Activated naive CD8-positive, alpha-beta T cell (primary cell): ENCODE measurements around the gene DACH1.
A peak's percentile ranks its signal among the peaks of the same experiment; 100 is the strongest.
"Not testable (repeated sequence)": the region's sequence is repeated elsewhere in the genome, so short reads cannot be mapped to it uniquely, and the experiment has no call there.

Source experiments
- H3K27ac Mint-ChIP-seq: one replicate; pipeline ENCODE4 v1.8.0; 2021; ENCODE audit warnings: mixed read lengths
- H3K27me3 Mint-ChIP-seq: one replicate; pipeline ENCODE4 v1.8.0; 2021; ENCODE audit warnings: mixed read lengths
- H3K36me3 Mint-ChIP-seq: one replicate; pipeline ENCODE4 v1.8.0; 2021; ENCODE audit warnings: mixed read lengths
- H3K4me1 Mint-ChIP-seq: one replicate; pipeline ENCODE4 v1.8.0; 2021; ENCODE audit warnings: low read depth, mixed read lengths
- H3K4me3 Mint-ChIP-seq: one replicate; pipeline ENCODE4 v1.8.0; 2021; ENCODE audit warnings: mild to moderate bottlenecking, mixed read lengths
- H3K9me3 Mint-ChIP-seq: one replicate; pipeline ENCODE4 v1.8.0; 2021; ENCODE audit warnings: low read depth, mixed read lengths

DACH1 gene

DNA sequence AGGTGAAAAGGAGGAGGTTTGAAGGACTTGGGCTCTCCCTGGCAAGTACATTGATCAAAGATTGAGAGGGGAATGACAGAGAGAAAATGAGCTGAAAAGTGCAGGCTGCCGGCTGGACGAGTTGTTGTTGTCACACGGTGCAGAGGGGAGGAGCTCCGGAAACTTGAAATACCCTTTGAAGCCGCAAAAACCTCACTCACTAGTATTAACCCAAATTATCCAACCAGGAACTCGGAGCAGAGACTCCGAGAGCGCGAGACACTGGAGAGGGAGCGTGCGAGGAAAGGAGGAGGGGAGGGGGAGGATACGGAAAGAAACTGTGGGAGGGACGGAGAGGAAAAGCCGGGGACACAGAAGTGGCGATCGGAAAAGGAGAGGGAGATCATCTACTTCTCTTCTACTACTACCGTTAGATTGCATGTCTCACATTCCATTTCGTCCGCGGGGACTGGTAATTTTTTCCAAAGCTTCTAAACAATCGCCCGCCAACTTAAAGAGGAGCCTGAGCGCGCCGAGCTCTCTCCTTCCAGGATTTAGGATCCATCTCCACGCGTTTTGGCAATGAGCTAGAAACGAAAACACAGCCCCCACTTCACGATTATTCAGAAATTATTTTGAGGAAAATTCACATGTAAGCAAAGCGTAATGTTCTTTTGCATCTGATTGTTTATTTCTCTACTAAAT lies at the start of gene DACH1:
Gene DACH1, minus strand, starts transcription at position 74 of the 684 bp plus-strand sequence.
- Mint-ChIP-seq H3K36me3 (no peaks in the 10 kb centered on the region), H3K27me3 (peaks cover 34% of the 10 kb centered on the region), H3K4me3 (peak within 1 kb of the TSS; percentile 82), H3K27ac (no peak within 1 kb of the TSS), H3K9me3 (no peaks in the 10 kb centered on the region), H3K4me1 (peaks cover 21% of the 10 kb centered on the region)

GRCh38 chr13:71913717-71914116 lies 46.7 kb upstream of the DACH1 start:
- no peak overlapping the region for H3K4me3 Mint-ChIP-seq
- H3K36me3 Mint-ChIP-seq = no peaks in the 10 kb centered on the region
- H3K4me1 Mint-ChIP-seq = no peaks in the 10 kb centered on the region
- no peaks in the 10 kb centered on the region for H3K9me3 Mint-ChIP-seq
- H3K27ac Mint-ChIP-seq = no peak overlapping the region
- no peaks in the 10 kb centered on the region for H3K27me3 Mint-ChIP-seq

GRCh38 chr13:71912524-71912923 lies 45.5 kb upstream of the DACH1 start:
- no peaks in the 10 kb centered on the region for H3K36me3 Mint-ChIP-seq
- no peak overlapping the region for H3K27ac Mint-ChIP-seq
- no peaks in the 10 kb centered on the region for H3K4me1 Mint-ChIP-seq
- H3K4me3 Mint-ChIP-seq = no peak overlapping the region
- no peaks in the 10 kb centered on the region for H3K27me3 Mint-ChIP-seq
- no peaks in the 10 kb centered on the region for H3K9me3 Mint-ChIP-seq

DNA sequence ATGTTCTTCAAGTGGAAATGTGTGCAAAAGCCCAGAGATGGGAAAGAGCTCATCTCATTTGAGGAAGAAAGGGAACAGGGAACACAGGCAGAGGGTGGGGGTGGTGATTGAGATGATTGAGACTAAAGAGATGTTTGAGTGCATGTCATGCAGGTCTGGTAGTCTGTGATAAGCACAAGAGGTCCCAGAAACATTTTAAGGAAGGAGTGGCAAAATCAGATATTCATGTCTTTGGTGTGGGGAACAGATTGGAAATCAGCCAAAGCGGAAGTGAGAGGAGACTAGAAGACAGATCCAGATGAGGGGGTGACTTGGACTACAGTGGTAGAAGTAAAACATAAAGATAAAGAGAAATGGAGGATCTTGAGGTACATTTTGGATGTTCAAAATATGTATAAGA lies 39.4 kb upstream of the DACH1 start:
- no peaks in the 10 kb centered on the region for H3K4me1 Mint-ChIP-seq
- no peak overlapping the region for H3K4me3 Mint-ChIP-seq
- H3K9me3 Mint-ChIP-seq = no peaks in the 10 kb centered on the region

DNA sequence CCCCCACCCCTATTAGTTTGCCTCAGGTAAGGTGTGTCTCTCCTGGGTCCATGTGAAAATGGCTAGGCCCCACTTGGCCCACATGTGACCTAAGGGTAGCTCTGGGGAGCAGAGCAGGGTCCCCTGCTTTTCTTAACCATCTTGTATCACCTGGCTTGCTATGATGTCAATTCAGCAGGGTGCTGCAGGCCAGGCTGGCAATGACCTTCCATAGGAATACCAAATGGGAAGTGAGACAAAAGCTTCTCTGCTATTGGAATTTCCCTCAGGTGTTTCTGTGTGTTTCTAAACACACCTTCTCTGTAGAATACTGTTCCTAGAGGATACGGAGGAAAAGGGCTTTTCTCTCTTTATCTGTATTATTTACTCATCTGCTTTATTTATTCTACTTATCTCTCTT lies 35.7 kb upstream of the DACH1 start:
- H3K9me3 Mint-ChIP-seq = no peaks in the 10 kb centered on the region
- H3K4me3 Mint-ChIP-seq = no peak overlapping the region
- no peaks in the 10 kb centered on the region for H3K27me3 Mint-ChIP-seq
- no peaks in the 10 kb centered on the region for H3K4me1 Mint-ChIP-seq
- no peaks in the 10 kb centered on the region for H3K36me3 Mint-ChIP-seq
- no peak overlapping the region for H3K27ac Mint-ChIP-seq

More for the DNA sequence above, 39.4 kb upstream of the DACH1 start:
- no peak overlapping the region for H3K27ac Mint-ChIP-seq
- no peaks in the 10 kb centered on the region for H3K36me3 Mint-ChIP-seq
- H3K27me3 Mint-ChIP-seq = no peaks in the 10 kb centered on the region

- H3K9me3 Mint-ChIP-seq, H3K27me3 Mint-ChIP-seq, H3K36me3 Mint-ChIP-seq, H3K4me3 Mint-ChIP-seq, H3K4me1 Mint-ChIP-seq, H3K27ac Mint-ChIP-seq: not testable (repeated sequence)
Observed at GRCh38 chr13:71893506-71893905, 26.5 kb upstream of the DACH1 start.

DNA sequence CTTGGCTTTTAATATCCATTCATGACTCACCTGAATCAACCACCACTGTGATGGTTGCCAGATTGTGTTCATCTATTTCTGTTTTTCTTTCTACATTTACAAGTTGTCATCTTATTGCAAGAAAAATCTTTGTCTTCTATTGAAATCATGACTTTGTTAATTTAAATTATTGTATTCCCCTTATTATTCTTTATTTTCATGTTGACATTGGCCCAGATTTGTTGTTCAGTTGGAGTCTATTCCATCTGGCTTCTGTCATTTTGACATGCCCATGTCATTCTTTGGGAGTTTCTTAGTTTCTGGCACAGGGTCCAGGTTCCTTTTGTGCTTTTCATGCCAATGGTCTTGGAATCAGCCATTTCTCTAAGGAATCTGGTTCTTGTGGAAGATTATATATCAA lies 19.9 kb upstream of the DACH1 start:
- H3K4me3 Mint-ChIP-seq = no peak overlapping the region
- H3K27me3 Mint-ChIP-seq = no peaks in the 10 kb centered on the region
- no peaks in the 10 kb centered on the region for H3K4me1 Mint-ChIP-seq
- H3K27ac Mint-ChIP-seq = no peak overlapping the region
- H3K36me3 Mint-ChIP-seq = no peaks in the 10 kb centered on the region
- H3K9me3 Mint-ChIP-seq = peaks cover 8% of the 10 kb centered on the region

- H3K27me3 Mint-ChIP-seq = peaks cover 4% of the 10 kb centered on the region
- H3K4me1 Mint-ChIP-seq = no peaks in the 10 kb centered on the region
- H3K36me3 Mint-ChIP-seq = no peaks in the 10 kb centered on the region
- no peak overlapping the region for H3K27ac Mint-ChIP-seq
- peaks cover 8% of the 10 kb centered on the region for H3K9me3 Mint-ChIP-seq
- no peak overlapping the region for H3K4me3 Mint-ChIP-seq
Observed at GRCh38 chr13:71882120-71882519, 15.1 kb upstream of the DACH1 start.

GRCh38 chr13:71880753-71881541 lies 13.9 kb upstream of the DACH1 start:
- Mint-ChIP-seq H3K27me3 (peaks cover 4% of the 10 kb centered on the region), H3K4me1 (no peaks in the 10 kb centered on the region), H3K36me3 (no peaks in the 10 kb centered on the region), H3K4me3 (no peak overlapping the region), H3K27ac (no peak overlapping the region), H3K9me3 (peaks cover 8% of the 10 kb centered on the region)

DNA sequence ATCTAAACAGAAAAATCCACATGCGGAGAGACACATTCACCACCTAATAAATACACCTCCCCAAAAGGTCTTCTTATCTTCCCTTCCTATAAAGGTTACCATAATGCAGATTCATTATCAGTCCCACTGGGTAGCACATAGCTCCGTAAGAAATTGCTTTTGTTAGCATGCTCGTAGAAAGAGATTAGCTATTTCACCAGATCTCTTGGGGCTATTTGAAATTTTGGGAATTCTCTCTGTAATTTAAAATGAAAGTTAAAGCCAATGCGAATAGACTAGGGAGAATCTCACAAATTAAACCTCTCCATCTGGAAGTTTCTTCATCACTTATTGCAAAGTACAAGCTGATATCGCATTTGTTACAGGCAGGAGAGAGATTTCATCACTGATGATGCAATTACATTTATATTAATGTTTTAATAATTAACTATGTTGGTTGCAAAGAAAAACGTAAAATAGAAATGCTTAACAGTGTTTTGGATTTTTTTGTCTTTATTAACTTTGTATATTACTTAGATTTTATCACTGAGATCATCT lies 12.9 kb upstream of the DACH1 start:
- H3K27ac Mint-ChIP-seq = no peak overlapping the region
- peaks cover 8% of the 10 kb centered on the region for H3K9me3 Mint-ChIP-seq
- H3K27me3 Mint-ChIP-seq = peaks cover 4% of the 10 kb centered on the region
- H3K4me1 Mint-ChIP-seq = no peaks in the 10 kb centered on the region
- no peak overlapping the region for H3K4me3 Mint-ChIP-seq
- no peaks in the 10 kb centered on the region for H3K36me3 Mint-ChIP-seq

GRCh38 chr13:71879129-71879535 lies 12.1 kb upstream of the DACH1 start:
- H3K36me3 Mint-ChIP-seq = no peaks in the 10 kb centered on the region
- peaks cover 4% of the 10 kb centered on the region for H3K27me3 Mint-ChIP-seq
- H3K4me1 Mint-ChIP-seq = no peaks in the 10 kb centered on the region
- no peak overlapping the region for H3K27ac Mint-ChIP-seq
- peaks cover 4% of the 10 kb centered on the region for H3K9me3 Mint-ChIP-seq
- no peak overlapping the region for H3K4me3 Mint-ChIP-seq

GRCh38 chr13:71877256-71877653 lies 10.3 kb upstream of the DACH1 start:
- H3K4me3 Mint-ChIP-seq = no peak overlapping the region
- no peaks in the 10 kb centered on the region for H3K36me3 Mint-ChIP-seq
- H3K27me3 Mint-ChIP-seq = peaks cover 4% of the 10 kb centered on the region
- H3K9me3 Mint-ChIP-seq = no peaks in the 10 kb centered on the region
- no peaks in the 10 kb centered on the region for H3K4me1 Mint-ChIP-seq
- H3K27ac Mint-ChIP-seq = no peak overlapping the region

DNA sequence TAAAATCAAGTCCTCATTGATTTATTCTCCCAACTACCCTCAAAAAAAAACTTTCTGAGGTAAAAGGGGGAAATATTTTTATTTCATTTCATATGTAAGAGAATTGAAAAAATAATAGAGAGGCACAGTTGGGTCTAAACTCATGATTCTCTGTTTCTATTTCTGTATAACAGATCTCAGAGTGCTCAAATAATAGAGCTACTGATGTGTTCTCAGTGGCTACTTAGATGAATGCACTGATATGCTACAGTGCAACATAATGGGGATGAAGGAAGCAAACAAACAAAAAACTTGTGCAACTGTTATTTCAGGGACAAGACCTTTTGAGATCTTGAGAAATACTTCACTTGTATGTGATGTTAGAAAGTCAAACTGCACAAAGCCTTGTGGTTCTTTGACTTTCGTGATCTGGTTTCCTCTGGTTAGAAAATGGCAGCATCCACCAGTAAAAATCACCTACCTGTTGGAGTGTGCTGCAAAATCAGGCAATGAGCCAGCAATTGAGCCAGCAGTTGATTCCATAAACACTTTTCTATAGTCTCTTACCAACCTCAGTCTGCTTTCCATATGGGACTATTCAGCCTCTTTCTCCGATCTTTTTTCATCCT lies 9.7 kb upstream of the DACH1 start:
- no peak overlapping the region for H3K4me3 Mint-ChIP-seq
- H3K36me3 Mint-ChIP-seq = no peaks in the 10 kb centered on the region
- H3K4me1 Mint-ChIP-seq = no peaks in the 10 kb centered on the region
- peaks cover 4% of the 10 kb centered on the region for H3K27me3 Mint-ChIP-seq
- no peak overlapping the region for H3K27ac Mint-ChIP-seq
- no peaks in the 10 kb centered on the region for H3K9me3 Mint-ChIP-seq

DNA sequence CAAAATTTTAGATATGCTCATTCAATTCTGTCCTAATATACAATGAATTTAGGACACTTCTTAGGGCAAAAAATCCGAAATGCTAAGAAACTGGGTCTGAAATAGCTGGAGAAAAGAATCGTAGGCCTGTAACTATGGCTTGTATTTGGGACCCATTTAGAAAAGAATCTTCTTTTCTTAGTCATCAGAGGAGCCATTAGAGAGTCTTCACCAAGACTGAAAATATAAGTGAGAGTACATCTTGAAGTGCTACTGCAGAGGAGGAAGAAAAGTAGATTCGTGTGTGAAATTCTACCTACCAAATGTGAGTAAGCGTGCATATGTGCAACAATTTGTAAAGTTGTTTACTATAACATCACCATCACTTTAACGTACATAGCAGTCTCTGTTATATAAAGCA lies 8.8 kb upstream of the DACH1 start:
- H3K27ac Mint-ChIP-seq = no peak overlapping the region

DNA sequence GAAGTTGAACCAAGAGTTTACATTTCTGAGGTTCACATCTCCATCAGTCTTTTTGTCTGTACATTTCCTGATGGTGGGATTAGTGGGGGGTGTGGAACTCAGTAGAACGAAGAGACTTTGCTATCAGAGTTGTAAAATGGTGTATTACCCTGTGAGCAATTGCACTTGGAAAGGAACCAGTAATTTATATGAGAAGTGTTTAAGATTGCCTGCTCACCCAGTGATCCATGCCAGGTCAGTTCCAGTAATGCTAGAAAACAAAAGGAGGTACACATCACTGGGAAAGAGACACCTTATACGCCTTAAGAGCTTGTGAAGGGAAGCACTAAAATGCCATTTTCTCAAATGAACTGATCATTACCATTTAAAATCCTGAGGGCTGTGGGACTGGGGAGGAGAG lies 7.5 kb upstream of the DACH1 start:
- Mint-ChIP-seq H3K4me1 (no peaks in the 10 kb centered on the region), H3K9me3 (no peaks in the 10 kb centered on the region), H3K36me3 (no peaks in the 10 kb centered on the region), H3K4me3 (no peak overlapping the region), H3K27ac (no peak overlapping the region), H3K27me3 (peaks cover 6% of the 10 kb centered on the region)

More for the DNA sequence above, 8.8 kb upstream of the DACH1 start:
- no peaks in the 10 kb centered on the region for H3K9me3 Mint-ChIP-seq
- no peaks in the 10 kb centered on the region for H3K4me1 Mint-ChIP-seq
- H3K4me3 Mint-ChIP-seq = no peak overlapping the region
- H3K27me3 Mint-ChIP-seq = peaks cover 4% of the 10 kb centered on the region
- no peaks in the 10 kb centered on the region for H3K36me3 Mint-ChIP-seq
